Smooth muscle cell (in vitro differentiated cells): ENCODE measurements around the gene EXOSC10. TPM values are rescaled to one million over a fixed set of nuclear protein-coding genes. Genes with fewer than 3 reads are reported as not detected.
"Not testable (repeated sequence)": the region's sequence is repeated elsewhere in the genome, so short reads cannot be mapped to it uniquely, and the experiment has no call there.

Experiments used
- DNase-seq: peaks from one replicate; lab custom pipeline; 2025; ENCODE audit not compliant: unreplicated experiment; lab: John Stamatoyannopoulos, UW
- H2AFZ ChIP-seq: fragments of 200-600 bp; sonication (generic); 2 replicates; pipeline ENCODE4 v1.6.0; 2016; ENCODE audit warnings: antibody characterized with exemption, low read depth, mild to moderate bottlenecking
- H3F3A ChIP-seq: fragments of 200-600 bp; sonication (generic); 2 replicates; pipeline ENCODE4 v1.6.0; 2017; ENCODE audit warnings: antibody characterized with exemption, low read depth
- H3K27ac ChIP-seq: fragments of 200-600 bp; sonication (generic); 2 replicates; pipeline ENCODE4 v1.5.1; 2016; ENCODE audit warnings: low read depth, mild to moderate bottlenecking
- H3K27me3 ChIP-seq: fragments of 200-600 bp; sonication (generic); 2 replicates; pipeline ENCODE4 v1.6.1; 2016; ENCODE audit warnings: low read depth, mild to moderate bottlenecking
- H3K36me3 ChIP-seq: fragments of 200-600 bp; sonication (generic); 2 replicates; pipeline ENCODE4 v1.5.1; 2016; ENCODE audit warnings: low read depth
- H3K4me1 ChIP-seq: fragments of 200-600 bp; sonication (generic); 2 replicates; pipeline ENCODE4 v1.5.1; 2016; ENCODE audit warnings: low read depth
- H3K4me2 ChIP-seq: fragments of 200-600 bp; sonication (generic); 2 replicates; pipeline ENCODE4 v1.6.0; 2016; ENCODE audit warnings: mild to moderate bottlenecking
- H3K4me3 ChIP-seq: fragments of 200-600 bp; sonication (generic); 2 replicates; pipeline ENCODE4 v1.5.1; 2016; ENCODE audit warnings: mild to moderate bottlenecking
- H3K79me2 ChIP-seq: fragments of 200-600 bp; sonication (generic); 2 replicates; pipeline ENCODE4 v1.6.0; 2016; ENCODE audit warnings: low read depth, mild to moderate bottlenecking
- H3K9ac ChIP-seq: fragments of 200-600 bp; sonication (generic); 2 replicates; pipeline ENCODE4 v1.6.0; 2016; ENCODE audit warnings: low read depth
- H3K9me3 ChIP-seq: fragments of 200-600 bp; sonication (generic); replicated peaks from 2 replicates; pipeline ENCODE4 v1.5.1; 2016; ENCODE audit warnings: low read depth
- H4K20me1 ChIP-seq: fragments of 200-600 bp; sonication (generic); 2 replicates; pipeline ENCODE4 v1.6.0; 2016; ENCODE audit warnings: low read depth
- WGBS: methylation state at CpG from one replicate; pipeline ENCODE4 v1.1.7; 2016; ENCODE audit warnings: low lambda C conversion rate; 5-methylcytosine and 5-hydroxymethylcytosine counted together
- polyA plus RNA-seq: library from polyadenylated mRNA; unstranded; fragments of >200 nt; fragmentation: Nextera tagmentation; extraction: Ambion mirVana; gene quantifications from 2 replicates; pipeline ENCODE4 v1.2.1, GENCODE V29; 2016
- total RNA-seq: library from RNA; depleted of rRNA; stranded (reverse); fragments of >200 nt; gene quantifications from 2 replicates; pipeline ENCODE4 v1.2.3, GENCODE V29; 2014
- TF ChIP-seq, protein P1 (sequence below): fragments of 200-600 bp; sonication (generic); IDR thresholded peaks from 2 replicates; pipeline ENCODE4 v1.5.1; 2017; ENCODE audit warnings: borderline replicate concordance, mild to moderate bottlenecking, antibody characterized with exemption; ENCODE audit not compliant: insufficient read depth, poor library complexity, severe bottlenecking

Gene EXOSC10
- total and polyA plus RNA-seq, 2 experiments from 2014 or later: 49.2 to 59.9 TPM

DNA sequence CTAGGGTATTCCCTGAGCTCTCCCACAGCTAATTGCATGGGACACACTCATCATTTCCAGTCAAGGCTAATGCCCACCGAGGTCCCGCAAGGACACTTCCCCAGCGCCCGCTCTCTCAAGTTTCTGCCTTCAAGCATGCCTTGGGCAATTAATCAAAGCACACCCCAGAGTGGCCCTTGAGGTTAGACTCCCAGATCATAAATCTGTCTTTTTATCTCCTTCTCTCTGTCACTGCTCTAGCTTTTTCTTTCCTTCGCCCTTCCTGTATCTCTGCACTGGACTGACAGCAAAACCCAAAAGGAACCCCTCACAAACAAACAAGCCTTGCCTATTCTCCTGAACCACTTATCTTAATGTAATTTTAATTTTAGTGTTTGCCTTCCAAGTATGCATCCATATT is 7.9 kb upstream of the EXOSC10 start:
- Histone ChIP-seq H3K4me1 (no peaks in the 10 kb centered on the region), H3K4me2 (no peak overlapping the region), H2AFZ (no peak overlapping the region), H3K27ac (no peak overlapping the region), H3K9ac (no peak overlapping the region), H3K79me2 (no peaks in the 10 kb centered on the region), H3F3A (no peaks in the 10 kb centered on the region), H3K4me3 (no peak overlapping the region), H4K20me1 (no peaks in the 10 kb centered on the region), H3K36me3 (peaks cover 5% of the 10 kb centered on the region), H3K9me3 (no peaks in the 10 kb centered on the region), H3K27me3 (no peaks in the 10 kb centered on the region)
- WGBS: 95% methylated on average over 5 of the region's 5 CpGs
- DNase-seq: no peak
- TF ChIP-seq, protein P1, sequence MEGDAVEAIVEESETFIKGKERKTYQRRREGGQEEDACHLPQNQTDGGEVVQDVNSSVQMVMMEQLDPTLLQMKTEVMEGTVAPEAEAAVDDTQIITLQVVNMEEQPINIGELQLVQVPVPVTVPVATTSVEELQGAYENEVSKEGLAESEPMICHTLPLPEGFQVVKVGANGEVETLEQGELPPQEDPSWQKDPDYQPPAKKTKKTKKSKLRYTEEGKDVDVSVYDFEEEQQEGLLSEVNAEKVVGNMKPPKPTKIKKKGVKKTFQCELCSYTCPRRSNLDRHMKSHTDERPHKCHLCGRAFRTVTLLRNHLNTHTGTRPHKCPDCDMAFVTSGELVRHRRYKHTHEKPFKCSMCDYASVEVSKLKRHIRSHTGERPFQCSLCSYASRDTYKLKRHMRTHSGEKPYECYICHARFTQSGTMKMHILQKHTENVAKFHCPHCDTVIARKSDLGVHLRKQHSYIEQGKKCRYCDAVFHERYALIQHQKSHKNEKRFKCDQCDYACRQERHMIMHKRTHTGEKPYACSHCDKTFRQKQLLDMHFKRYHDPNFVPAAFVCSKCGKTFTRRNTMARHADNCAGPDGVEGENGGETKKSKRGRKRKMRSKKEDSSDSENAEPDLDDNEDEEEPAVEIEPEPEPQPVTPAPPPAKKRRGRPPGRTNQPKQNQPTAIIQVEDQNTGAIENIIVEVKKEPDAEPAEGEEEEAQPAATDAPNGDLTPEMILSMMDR: no peak

DNA sequence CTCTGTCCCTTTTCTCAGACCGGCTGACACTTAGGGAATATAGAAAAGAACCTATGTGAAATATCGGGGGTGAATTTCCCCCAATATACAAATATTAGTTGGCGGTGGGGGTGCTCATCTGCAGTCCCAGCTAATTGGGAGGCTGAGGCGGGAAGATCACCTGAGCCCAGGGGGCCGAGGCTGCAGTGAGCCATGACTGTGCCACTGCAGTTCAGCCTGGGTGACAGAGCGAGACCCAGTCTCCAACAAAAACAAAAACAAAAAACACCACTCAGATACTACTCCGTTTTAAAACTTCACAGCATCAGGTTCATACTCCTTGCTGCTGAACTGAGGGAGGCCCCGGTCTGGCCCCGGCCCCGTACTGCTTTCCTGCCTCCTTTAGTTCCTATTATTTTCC is 5.9 kb upstream of the EXOSC10 start:
- H3F3A ChIP-seq: no peaks in the 10 kb centered on the region
- WGBS: 94% methylated on average over 10 of the region's 10 CpGs
- no peak for DNase-seq
- H3K9ac ChIP-seq: no peak overlapping the region
- no peaks in the 10 kb centered on the region for H4K20me1 ChIP-seq
- H3K9me3 ChIP-seq: no peaks in the 10 kb centered on the region
- H3K27ac ChIP-seq: no peak overlapping the region
- H3K4me3 ChIP-seq: no peak overlapping the region
- no peaks in the 10 kb centered on the region for H3K36me3 ChIP-seq
- TF ChIP-seq, protein P1: no peak
- H3K4me2 ChIP-seq: no peak overlapping the region
- no peak overlapping the region for H2AFZ ChIP-seq
- H3K27me3 ChIP-seq: no peaks in the 10 kb centered on the region
- H3K79me2 ChIP-seq: no peaks in the 10 kb centered on the region
- H3K4me1 ChIP-seq: no peaks in the 10 kb centered on the region

DNA sequence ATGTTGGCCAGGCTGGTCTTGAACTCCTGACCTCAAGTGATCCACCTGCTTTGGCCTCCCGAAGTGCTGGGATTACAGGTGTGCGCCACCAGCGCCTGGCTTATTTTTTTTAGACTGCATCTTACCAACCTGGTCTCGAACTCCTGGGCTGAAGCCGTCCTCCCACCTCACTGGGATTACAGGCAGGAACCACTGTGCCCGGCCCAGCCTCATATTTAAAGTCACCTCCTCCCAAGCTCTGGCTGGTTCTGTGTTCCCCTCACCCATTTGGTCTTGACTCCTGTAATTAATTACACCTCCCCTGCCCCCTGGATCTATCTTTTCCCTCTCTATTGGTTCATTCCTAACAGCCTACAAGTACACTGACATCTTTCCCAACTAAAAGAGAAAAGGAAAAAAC is 1.7 kb upstream of the EXOSC10 start:
- Histone ChIP-seq H3K27me3 (no peaks in the 10 kb centered on the region), H3K4me3 (no peak overlapping the region), H4K20me1 (no peaks in the 10 kb centered on the region), H3K4me2 (no peak overlapping the region), H3K9ac (no peak overlapping the region), H3F3A (no peaks in the 10 kb centered on the region), H3K27ac (no peak overlapping the region), H3K9me3 (no peaks in the 10 kb centered on the region), H2AFZ (no peak overlapping the region), H3K79me2 (peaks cover 24% of the 10 kb centered on the region), H3K36me3 (peaks cover 8% of the 10 kb centered on the region), H3K4me1 (peaks cover 17% of the 10 kb centered on the region)
- DNase-seq: no peak
- TF ChIP-seq, protein P1: no peak
- WGBS: 98% methylated on average over 6 of the region's 6 CpGs

DNA sequence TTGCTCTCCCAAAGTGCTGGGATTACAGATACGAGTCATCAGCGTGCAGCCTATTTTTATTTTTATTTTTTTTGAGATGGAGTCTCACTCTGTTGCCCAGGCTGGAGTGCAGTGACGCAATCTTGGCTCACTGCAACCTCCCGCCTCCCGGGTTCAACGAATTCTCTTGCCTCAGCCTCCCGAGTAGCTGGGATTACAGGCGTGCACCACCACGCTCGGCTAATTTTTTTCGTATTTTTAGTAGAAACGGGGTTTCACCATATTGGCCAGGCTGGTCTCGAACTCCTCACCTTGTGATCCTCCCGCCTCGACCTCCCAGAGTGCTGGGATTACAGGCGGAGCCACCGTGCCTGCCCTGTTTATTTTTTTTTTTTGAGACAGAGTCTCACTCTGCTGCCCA is 1.1 kb upstream of the EXOSC10 start:
- H3K79me2 ChIP-seq: peaks cover 24% of the 10 kb centered on the region
- H3K4me3 ChIP-seq, H3F3A ChIP-seq, H2AFZ ChIP-seq, H3K9me3 ChIP-seq, DNase-seq, H3K36me3 ChIP-seq, H3K4me2 ChIP-seq, H3K9ac ChIP-seq, H4K20me1 ChIP-seq, H3K27ac ChIP-seq, H3K27me3 ChIP-seq: not testable (repeated sequence)
- WGBS: 98% methylated on average over 17 of the region's 17 CpGs
- peaks cover 17% of the 10 kb centered on the region for H3K4me1 ChIP-seq
